ENCODE measurements around the gene ZDBF2.

The ZDBF2 gene

GRCh38 chr2:206287197-206287596 lies 12.7 kb downstream of the ZDBF2 start (continued):
- TF ChIP-seq, protein P1, sequence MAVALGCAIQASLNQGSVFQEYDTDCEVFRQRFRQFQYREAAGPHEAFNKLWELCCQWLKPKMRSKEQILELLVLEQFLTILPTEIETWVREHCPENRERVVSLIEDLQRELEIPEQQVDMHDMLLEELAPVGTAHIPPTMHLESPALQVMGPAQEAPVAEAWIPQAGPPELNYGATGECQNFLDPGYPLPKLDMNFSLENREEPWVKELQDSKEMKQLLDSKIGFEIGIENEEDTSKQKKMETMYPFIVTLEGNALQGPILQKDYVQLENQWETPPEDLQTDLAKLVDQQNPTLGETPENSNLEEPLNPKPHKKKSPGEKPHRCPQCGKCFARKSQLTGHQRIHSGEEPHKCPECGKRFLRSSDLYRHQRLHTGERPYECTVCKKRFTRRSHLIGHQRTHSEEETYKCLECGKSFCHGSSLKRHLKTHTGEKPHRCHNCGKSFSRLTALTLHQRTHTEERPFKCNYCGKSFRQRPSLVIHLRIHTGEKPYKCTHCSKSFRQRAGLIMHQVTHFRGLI (tag by site-specific recombination; IDR thresholded peaks at IDR 0.05): no peak
- TF ChIP-seq ZNF843 (tag by site-specific recombination; IDR thresholded peaks at IDR 0.05) (no peak), ZNF791 (tag by site-specific recombination; IDR thresholded peaks at IDR 0.05) (peak; percentile 74; the same call in 1 of the 2 replicates), SETDB1 (IDR thresholded peaks at IDR 0.05; ENCODE audit: insufficient read length, low read length) (peak; percentile 88)

- no peak overlapping the region for H3K4me3 ChIP-seq (ENCODE audit: low read depth, low read length)
- H3K27ac ChIP-seq (ENCODE audit: extremely low read depth, low read depth, low read length): no peak overlapping the region
- peaks cover 44 to 85% of the 10 kb centered on the region in 2 experiments; a peak in 2 of 3 replicates for H3K36me3 ChIP-seq (ENCODE audit: control insufficient read depth in 2 of 2, insufficient read depth in 1 of 2, low read length in 2 of 2)
- no peaks in the 10 kb centered on the region; the same call in 1 of the 2 replicates for H3K9me3 ChIP-seq (ENCODE audit: control insufficient read depth, insufficient read depth, low read depth, low read length)
- no peak for TF ChIP-seq EGR2 (tag by site-specific recombination; IDR thresholded peaks at IDR 0.05; ENCODE audit: low read depth)
- TF ChIP-seq ZNF175 (tag by site-specific recombination; IDR thresholded peaks at IDR 0.05): no peak
- TF ChIP-seq, protein P2, sequence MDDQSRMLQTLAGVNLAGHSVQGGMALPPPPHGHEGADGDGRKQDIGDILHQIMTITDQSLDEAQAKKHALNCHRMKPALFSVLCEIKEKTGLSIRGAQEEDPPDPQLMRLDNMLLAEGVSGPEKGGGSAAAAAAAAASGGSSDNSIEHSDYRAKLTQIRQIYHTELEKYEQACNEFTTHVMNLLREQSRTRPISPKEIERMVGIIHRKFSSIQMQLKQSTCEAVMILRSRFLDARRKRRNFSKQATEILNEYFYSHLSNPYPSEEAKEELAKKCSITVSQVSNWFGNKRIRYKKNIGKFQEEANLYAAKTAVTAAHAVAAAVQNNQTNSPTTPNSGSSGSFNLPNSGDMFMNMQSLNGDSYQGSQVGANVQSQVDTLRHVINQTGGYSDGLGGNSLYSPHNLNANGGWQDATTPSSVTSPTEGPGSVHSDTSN (CRISPR knock-in tag; IDR thresholded peaks at IDR 0.05): no peak
- TF ChIP-seq, protein P1 (tag by site-specific recombination; IDR thresholded peaks at IDR 0.05): no peak
- TF ChIP-seq ZEB2 (tag by site-specific recombination; IDR thresholded peaks at IDR 0.05): no peak
- TF ChIP-seq ZXDB (tag by site-specific recombination; IDR thresholded peaks at IDR 0.05): no peak
- no peak for TF ChIP-seq ZNF404 (tag by site-specific recombination; IDR thresholded peaks at IDR 0.05)
- TF ChIP-seq ZNF19 (tag by site-specific recombination; IDR thresholded peaks at IDR 0.05; ENCODE audit: low read depth): no peak
- TF ChIP-seq KLF9 (tag by site-specific recombination; IDR thresholded peaks at IDR 0.05; ENCODE audit: low read depth): no peak
- TF ChIP-seq ZNF747 (tag by site-specific recombination; IDR thresholded peaks at IDR 0.05): no peak
- TF ChIP-seq ZNF214 (tag by site-specific recombination; IDR thresholded peaks at IDR 0.05; ENCODE audit: borderline replicate concordance): no peak
- no peak for TF ChIP-seq PRDM2 (tag by site-specific recombination; IDR thresholded peaks at IDR 0.05; ENCODE audit: borderline replicate concordance)
- TF ChIP-seq ZNF169 (tag by site-specific recombination; IDR thresholded peaks at IDR 0.05): no peak
- TF ChIP-seq ZNF571 (tag by site-specific recombination; IDR thresholded peaks at IDR 0.05): no peak
- TF ChIP-seq ZFP37 (tag by site-specific recombination; IDR thresholded peaks at IDR 0.05): no peak
- no peak for TF ChIP-seq ZNF132 (tag by site-specific recombination; IDR thresholded peaks at IDR 0.05; ENCODE audit: borderline replicate concordance)
- ChIA-PET CTCF (no interaction called here), POLR2A (no interaction called here)
- H3K4me1 ChIP-seq (ENCODE audit: control insufficient read depth, insufficient read depth, low read length): no peaks in the 10 kb centered on the region
These were observed 14.9 kb downstream of the ZDBF2 start for GRCh38 chr2:206289391-206289790.
